Activated CD8-positive, alpha-beta T cell treated with anti-CD3 and anti-CD28 coated beads for 36 hours (primary cell): ENCODE measurements around the gene DDHD1. TPM values are rescaled to one million over a fixed set of nuclear protein-coding genes. Genes with fewer than 3 reads are reported as not detected.

ENCODE experiments used
- ATAC-seq: fragments of 200-7000 bp; cut with Tn5 transposase; one replicate; pipeline ENCODE4 v1.10.0; 2021; ENCODE audit warnings: mild to moderate bottlenecking, moderate library complexity
- CTCF ChIA-PET: fragments of 350-600 bp; sonication (Branson Sonifier 250); formaldehyde crosslinking; loops from one replicate; lab custom pipeline; 2021; ENCODE audit warnings: antibody characterized with exemption; lab: Charles Lee
- POLR2A ChIA-PET: fragments of 350-600 bp; sonication (Branson Sonifier 250); formaldehyde crosslinking; loops from one replicate; lab custom pipeline; 2021; ENCODE audit warnings: antibody characterized with exemption; lab: Charles Lee
- DNase-seq: peaks from one replicate; pipeline ENCODE4 v3.0.0-alpha.2; 2020
- H3K27ac Mint-ChIP-seq: one replicate; pipeline ENCODE4 v1.8.0; 2021; ENCODE audit warnings: mild to moderate bottlenecking, mixed read lengths
- H3K27me3 Mint-ChIP-seq: one replicate; pipeline ENCODE4 v1.8.0; 2021; ENCODE audit warnings: mixed read lengths
- H3K36me3 Mint-ChIP-seq: one replicate; pipeline ENCODE4 v1.8.0; 2021; ENCODE audit warnings: low read depth, mixed read lengths
- H3K4me1 Mint-ChIP-seq: one replicate; pipeline ENCODE4 v1.8.0; 2021; ENCODE audit warnings: low read depth, mixed read lengths
- H3K4me3 Mint-ChIP-seq: one replicate; pipeline ENCODE4 v1.8.0; 2021; ENCODE audit warnings: mild to moderate bottlenecking, moderate library complexity, mixed read lengths
- H3K9me3 Mint-ChIP-seq: one replicate; pipeline ENCODE4 v1.8.0; 2021; ENCODE audit warnings: mixed read lengths
- CTCF ChIP-seq: fragments of 200-600 bp; IDR thresholded peaks from one replicate; pipeline ENCODE4 v1.8.0; 2022; ENCODE audit warnings: antibody characterized with exemption, mild to moderate bottlenecking
- intact Hi-C: fragments of 100-400 bp; cut with micrococcal nuclease; formaldehyde crosslinking; loops from one replicate; pipeline ENCODE4 v1.10.0; 2022
- total RNA-seq, 2 experiments: library from RNA; stranded (reverse); gene quantifications; one replicate each; pipeline ENCODE4 v1.2.3, GENCODE V29; 2021

DDHD1 gene
- total RNA-seq, result 10 to 100 TPM; 35.5 to 41.5 TPM

- Mint-ChIP-seq H3K27me3 (no peaks in the 10 kb centered on the region), H3K4me3 (peak within 1 kb of the TSS; percentile 100), H3K27ac (peak within 1 kb of the TSS; percentile 99), H3K9me3 (no peaks in the 10 kb centered on the region), H3K4me1 (peaks cover 36% of the 10 kb centered on the region), H3K36me3 (peaks cover 27% of the 10 kb centered on the region)
- DNase-seq, result peak; percentile 83
- ChIA-PET POLR2A (interaction anchor here (0.7 to 6.8 kb wide), 22 partner anchors 8 to 601 kb away, joined by 3 to 72 read pairs (median 4); partner anchors contain the start of genes GPR137C and TXNDC16), CTCF (interaction anchor here (0.7 to 3.6 kb wide), 11 partner anchors 9 to 154 kb away, joined by 3 to 32 read pairs (median 4); no protein-coding TSS in a partner anchor)
- ATAC-seq, result peak; percentile 82
- no peak for TF ChIP-seq CTCF
- intact Hi-C loops, result loop anchor here (5.0 kb wide), 1 partner anchor 96 kb away; no protein-coding TSS in a partner anchor
Measured at GRCh38 chr14:53152887-53153701, at the start of gene DDHD1. TSS of gene DDHD1 (minus strand) at chr14:53153323. CDS start at chr14:53153098, 225 bp downstream.

GRCh38 chr14:53195949-53196348 is 42.8 kb upstream of the DDHD1 start:
- intact Hi-C loops, result no loop called here
- ChIA-PET CTCF (no interaction called here), POLR2A (no interaction called here)
- Mint-ChIP-seq H3K4me3 (no peak overlapping the region), H3K4me1 (peaks cover 23% of the 10 kb centered on the region), H3K27me3 (no peaks in the 10 kb centered on the region), H3K9me3 (peaks cover 9% of the 10 kb centered on the region), H3K27ac (no peak overlapping the region), H3K36me3 (peaks cover 9% of the 10 kb centered on the region)
- no peak for ATAC-seq
- TF ChIP-seq CTCF, result no peak
- DNase-seq, result no peak

- intact Hi-C loops, result no loop called here
- Mint-ChIP-seq H3K4me3 (no peak overlapping the region), H3K27me3 (no peaks in the 10 kb centered on the region), H3K27ac (no peak overlapping the region), H3K4me1 (peaks cover 26% of the 10 kb centered on the region), H3K9me3 (peaks cover 2% of the 10 kb centered on the region), H3K36me3 (peaks cover 2% of the 10 kb centered on the region)
- POLR2A ChIA-PET, result interaction anchor here (5.0 kb wide), 1 partner anchor 40 kb away, joined by 33 read pairs; the partner anchor contains the start of gene DDHD1
- TF ChIP-seq CTCF, result no peak
- DNase-seq (no peak), ATAC-seq (no peak)
- CTCF ChIA-PET, result interaction anchor here (0.6 to 3.0 kb wide), 5 partner anchors 24 to 451 kb away, joined by 3 to 14 read pairs (median 3); no protein-coding TSS in a partner anchor
Measured at GRCh38 chr14:53193193-53193592, 40.1 kb upstream of the DDHD1 start.

GRCh38 chr14:53192052-53192760 is 39.1 kb upstream of the DDHD1 start:
- intact Hi-C loops, result no loop called here
- ATAC-seq (no peak), DNase-seq (no peak)
- Mint-ChIP-seq H3K9me3 (no peaks in the 10 kb centered on the region), H3K36me3 (no peaks in the 10 kb centered on the region), H3K27ac (no peak overlapping the region), H3K4me1 (peaks cover 26% of the 10 kb centered on the region), H3K27me3 (no peaks in the 10 kb centered on the region), H3K4me3 (no peak overlapping the region)
- TF ChIP-seq CTCF, result no peak
- CTCF ChIA-PET, result interaction anchor here (1.5 to 3.0 kb wide), 3 partner anchors 25 to 104 kb away, joined by 4 to 14 read pairs (median 5); no protein-coding TSS in a partner anchor
- POLR2A ChIA-PET, result interaction anchor here (1.9 to 5.0 kb wide), 2 partner anchors 10 to 39 kb away, joined by 8 to 33 read pairs; partner anchors contain the start of gene DDHD1
